Fibroblast of the conjunctiva (primary cell): Measurements from ENCODE around the gene ZNF322.
"Not testable (repeated sequence)": the region's sequence is repeated elsewhere in the genome, so short reads cannot be mapped to it uniquely, and the experiment has no call there.

Source experiments
- DNase-seq: peaks from one replicate; pipeline ENCODE4 v3.0.0-alpha.2; 2010; ENCODE audit warnings: low read depth

The ZNF322 gene, protein sequence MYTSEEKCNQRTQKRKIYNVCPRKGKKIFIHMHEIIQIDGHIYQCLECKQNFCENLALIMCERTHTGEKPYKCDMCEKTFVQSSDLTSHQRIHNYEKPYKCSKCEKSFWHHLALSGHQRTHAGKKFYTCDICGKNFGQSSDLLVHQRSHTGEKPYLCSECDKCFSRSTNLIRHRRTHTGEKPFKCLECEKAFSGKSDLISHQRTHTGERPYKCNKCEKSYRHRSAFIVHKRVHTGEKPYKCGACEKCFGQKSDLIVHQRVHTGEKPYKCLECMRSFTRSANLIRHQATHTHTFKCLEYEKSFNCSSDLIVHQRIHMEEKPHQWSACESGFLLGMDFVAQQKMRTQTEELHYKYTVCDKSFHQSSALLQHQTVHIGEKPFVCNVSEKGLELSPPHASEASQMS

DNA sequence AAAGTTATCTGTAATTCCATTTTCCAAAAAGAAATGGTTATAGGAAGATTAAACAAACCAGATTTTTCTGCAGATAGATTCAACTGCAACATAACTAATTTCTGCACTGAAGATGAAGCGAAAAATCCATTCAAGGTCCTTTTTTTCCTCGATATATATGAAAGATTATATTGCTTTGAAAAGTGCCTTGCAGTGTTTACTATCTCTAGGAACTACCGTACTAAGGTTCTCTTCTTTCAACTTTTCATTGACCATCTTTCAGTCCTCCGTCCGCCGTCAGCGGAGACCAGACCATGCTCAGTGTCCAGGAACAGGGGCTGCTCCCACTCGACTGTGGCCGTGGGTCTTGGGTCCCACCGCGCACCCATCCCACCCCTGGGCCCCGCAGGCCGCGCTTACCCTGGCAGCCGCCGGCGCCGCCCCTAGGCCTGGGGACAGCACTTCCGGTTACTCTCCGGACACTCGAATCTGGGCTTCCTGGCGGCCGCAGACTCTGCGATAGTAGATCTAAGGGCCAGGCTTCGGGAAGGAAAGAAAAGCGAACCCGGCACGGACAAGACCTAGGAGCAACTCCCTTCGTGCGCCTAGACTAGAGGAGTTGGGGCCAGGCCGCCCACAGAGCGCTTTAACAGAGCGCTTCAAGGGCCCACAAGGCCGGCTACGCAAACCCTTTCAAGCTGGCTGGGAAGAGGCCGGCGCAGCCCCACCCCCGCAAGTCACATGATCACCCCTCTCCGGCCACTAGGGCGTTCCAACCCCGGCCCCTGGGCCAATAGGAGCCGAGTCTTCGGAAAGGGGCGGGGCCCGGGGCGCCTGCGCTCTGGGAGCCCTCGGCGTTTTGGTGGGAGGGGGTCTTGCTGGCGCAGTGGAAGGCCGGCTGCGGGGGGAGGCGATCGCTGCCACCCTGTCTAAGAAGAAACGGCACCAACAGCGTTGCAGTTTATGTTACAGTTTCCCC is at the start of gene ZNF322:
ZNF322 (minus strand) TSS at position 705 of the 958 bp plus-strand sequence. CDS start 21,193 bp downstream, outside the sequence.
- DNase-seq: peak; percentile 80

DNA sequence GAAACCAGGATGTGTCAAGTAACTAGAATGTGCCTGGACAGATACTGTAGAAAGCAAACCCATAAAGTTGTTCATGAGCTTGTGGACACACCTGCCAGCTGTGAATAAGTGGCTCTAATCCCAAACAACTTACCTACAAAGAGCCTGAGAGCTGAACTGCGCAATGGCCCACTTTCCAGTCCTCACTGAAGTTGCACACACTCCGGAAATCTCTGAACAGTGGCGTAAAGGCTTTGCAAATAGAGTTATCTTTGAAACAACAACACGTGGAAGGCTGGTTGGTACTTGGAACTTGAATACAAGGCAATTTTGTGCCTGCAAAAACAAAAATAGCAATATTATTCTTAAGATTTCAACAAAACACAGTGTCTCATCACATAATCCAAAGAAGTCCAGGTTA is 46.2 kb upstream of the ZNF322 start:
- DNase-seq: not testable (repeated sequence)

DNA sequence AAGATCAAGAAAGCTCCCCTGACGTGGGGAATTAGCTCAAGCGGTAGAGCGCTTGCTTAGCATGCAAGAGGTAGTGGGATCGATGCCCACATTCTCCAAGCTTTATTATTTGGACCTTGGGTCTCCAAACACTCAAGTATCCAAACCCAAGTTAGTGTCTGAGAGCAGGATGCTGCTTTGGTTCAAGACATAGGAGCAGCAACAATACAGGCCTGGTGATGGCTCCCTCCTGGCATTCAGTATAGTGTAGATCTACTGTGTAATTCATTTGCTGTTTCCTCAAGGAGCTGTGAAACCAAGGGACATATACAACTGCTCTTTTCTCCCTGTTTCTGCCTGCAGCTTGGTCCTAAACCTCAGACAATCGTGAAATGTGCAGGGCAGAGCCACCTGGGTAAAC is 45.8 kb upstream of the ZNF322 start:
- DNase-seq: not testable (repeated sequence)

DNA sequence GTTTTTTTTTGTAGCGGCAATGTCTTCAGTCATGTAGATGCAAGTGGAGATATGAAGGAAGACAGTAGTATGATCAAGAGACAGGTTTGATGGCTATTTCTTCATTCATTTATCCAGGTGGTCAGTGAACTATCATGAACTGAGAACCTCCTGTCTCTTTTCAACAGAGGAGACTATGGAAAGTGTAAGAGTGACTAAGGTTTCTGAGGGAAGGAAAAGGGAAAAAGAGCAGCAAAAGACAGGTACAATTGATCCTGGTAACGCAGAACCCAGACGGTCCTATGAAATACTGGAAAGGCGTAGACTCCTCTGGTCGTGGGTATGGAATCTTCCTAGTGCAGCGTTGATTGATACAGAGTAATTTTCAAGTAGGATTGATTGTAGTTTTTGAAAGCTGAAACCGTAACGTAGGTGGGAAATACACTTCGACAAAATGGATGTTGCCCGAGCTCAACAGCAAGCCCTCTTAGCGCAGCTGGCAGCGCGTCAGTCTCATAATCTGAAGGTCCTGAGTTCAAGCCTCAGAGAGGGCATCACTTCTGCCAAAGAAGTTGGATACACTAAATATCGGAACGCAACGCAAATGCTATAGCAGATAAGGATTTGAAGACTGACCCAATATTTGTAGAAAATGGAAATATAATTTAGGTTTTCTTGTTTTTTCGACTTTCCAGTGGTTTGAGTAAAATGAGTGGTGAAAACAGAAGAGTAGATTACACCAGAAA is 41.6 kb upstream of the ZNF322 start:
- DNase-seq: not testable (repeated sequence)

DNA sequence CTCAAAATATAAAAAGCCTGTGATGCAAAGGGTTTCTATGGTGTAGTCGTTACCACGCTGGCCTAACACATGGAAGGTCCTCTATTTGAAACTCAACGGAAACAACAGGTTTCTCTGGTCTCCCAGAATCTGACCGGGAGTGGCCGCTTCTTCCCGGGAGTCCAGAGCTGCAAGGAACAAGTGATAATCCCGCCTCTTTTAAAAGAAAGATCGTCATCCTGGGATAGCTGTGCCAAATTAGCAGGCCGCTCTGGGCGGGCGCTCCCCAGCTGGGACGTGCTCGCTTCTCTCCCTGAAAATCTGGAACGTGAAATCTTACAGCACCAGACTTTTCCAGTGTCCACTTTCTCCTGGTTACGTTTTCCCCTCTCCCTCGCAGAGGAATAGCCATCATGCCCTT is 38.0 kb upstream of the ZNF322 start:
- not testable (repeated sequence) for DNase-seq

DNA sequence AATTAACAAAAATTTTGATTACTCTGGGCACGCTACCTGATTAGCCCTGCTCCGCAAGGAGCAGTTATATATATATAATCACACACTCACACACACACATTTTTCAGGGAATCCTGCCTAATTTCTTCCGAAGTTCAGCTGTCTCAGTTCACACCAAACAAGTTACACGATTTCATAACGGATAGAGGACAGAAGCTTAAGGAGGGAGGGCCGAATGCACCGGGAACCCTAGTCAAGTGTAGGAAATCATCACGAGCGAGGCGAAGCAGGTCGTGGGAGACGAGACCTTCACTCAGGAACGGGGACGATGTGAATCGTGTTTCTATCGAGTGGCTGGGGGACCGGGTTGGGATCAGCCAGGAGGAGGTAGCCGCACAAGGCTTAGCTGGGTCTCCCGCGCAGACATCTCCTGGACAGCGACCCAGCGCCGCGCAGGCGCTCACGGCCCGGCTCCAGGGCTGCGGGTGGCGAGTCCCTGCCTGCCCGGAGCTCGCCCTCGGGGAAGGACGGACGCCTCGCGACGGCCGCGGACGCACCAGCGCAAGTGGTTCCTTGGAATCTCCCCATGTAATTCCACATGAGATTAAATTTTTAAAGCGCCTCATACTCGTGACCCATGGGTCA is 29.9 kb upstream of the ZNF322 start:
- DNase-seq: not testable (repeated sequence)

DNA sequence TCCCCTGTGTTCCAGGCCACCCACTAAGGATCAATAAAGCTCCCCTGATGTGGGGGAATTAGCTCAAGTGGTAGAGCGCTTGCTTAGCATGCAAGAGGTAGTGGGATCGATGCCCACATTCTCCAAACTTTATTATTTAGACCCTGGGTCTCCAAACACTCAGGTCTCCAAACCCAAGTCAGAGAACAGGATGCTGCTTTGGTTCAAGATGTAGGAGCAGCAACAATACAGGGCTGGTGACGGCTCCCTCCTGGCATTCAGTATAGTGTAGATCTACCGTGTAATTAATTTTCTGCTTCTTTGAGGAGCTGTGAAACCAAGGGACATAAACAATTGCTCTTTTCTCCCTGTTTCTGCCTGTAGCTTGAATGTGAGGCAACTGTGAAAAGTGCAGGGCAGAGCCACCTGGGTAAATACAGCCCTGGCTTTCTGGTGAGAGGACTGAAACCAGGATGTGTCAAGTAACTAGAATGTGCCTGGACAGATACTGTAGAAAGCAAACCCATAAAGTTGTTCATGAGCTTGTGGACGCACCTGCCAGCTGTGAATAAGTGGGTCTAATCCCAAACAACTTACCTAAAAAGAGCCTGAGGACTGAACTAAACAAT is 23.0 kb upstream of the ZNF322 start:
- not testable (repeated sequence) for DNase-seq

DNA sequence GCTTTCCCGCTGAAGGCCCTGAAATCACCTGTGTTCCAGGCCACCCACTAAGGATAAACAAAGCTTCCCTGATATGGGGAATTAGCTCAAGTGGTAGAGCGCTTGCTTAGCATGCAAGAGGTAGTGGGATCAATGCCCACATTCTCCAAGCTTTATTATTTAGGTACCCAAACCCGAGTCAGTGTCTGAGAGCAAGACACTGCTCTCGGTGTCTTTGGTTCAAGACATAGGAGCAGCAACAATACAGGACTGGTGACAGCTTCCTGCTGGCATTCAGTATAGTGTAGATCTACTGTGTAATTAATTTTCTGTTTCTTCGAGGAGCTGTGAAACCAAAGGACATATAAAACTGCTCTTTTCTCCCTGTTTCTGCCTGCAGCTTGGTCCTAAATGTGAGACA is 13.7 kb upstream of the ZNF322 start:
- DNase-seq: not testable (repeated sequence)

DNA sequence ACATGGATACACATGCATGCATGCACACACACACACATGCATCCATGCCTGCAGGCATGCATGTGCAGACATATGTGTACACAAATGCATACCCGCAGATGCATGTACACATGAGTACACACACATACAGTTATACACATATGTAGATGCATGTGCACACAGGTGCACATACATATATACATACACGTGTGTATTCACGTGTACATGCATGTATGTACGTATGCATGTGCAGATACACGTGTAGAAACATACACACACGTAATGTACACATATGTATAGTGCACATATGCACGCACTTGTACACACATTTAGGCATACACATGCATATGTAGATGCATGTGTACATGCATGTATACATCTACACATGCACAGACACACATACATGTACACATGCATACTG is 11.0 kb upstream of the ZNF322 start:
- not testable (repeated sequence) for DNase-seq

DNA sequence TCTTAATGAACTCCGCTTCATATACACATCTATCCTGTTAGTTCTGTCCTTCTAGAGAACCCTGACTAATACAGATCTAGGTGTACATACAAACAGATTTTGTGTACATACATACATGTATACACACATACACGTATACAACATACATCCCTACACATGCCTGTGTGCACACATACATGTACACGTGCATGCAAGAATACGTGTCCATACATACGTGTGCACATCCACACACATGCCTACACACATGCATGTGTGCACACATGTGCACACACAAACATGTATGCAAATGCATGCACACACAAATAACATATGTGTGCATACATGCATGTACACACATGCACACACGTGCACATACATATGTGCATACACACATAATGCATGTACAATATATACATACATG is 10.5 kb upstream of the ZNF322 start:
- not testable (repeated sequence) for DNase-seq

DNA sequence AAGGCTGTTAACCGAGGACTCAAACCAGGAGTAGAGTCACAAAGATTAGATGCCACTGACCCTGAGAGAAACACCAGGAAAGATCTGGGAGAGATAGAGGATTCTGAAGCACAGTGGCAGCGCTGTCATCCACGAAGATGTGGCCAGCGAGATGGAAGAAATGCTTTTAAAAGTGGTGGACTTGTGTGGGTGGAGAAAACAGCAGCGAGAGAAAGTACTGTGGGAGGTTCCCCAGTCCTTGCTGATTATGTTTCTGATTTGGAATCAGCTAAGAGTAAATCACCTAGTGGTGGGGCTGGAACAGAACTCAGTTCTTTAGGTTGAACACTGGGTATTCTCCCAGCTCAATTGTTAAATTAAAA is 435 bp upstream of the ZNF322 start:
- DNase-seq: no peak

DNA sequence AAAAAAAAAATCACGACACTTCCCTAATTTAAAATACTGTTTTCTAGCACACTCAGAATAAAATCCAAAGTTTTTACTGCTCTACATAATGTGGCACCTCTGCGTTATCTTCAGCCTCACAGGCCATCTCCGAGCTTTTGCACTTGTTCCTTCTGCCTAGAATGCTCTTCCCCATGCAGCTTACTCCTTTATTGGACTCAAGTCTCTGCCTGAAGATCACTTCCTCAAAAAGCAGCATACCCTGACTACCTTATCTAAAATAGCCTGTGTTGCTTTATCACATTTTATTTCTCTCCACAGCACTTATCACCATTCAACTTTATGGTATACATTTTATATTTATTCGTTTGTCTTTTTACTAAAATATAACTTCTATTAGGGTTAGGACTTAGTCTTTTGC is 2.3 kb downstream of the ZNF322 start:
- no peak for DNase-seq

DNA sequence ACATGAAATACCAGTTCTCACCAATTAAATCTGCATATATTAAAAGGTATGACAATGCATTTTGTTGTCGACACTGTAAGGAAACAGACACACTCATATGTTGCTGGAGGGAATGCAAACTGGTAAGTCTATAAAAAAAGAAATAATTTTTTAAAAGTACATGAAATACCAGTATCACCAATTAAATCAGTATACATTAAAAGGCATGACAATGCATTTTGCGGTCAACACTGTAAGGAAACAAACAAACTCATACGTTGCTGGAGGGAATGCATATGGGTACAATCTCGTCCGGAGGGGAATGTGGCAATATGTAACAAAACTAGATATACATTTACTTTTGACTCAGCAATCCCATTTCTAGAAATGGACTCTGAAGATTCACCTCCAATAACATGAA is 6.5 kb downstream of the ZNF322 start:
- no peak for DNase-seq

DNA sequence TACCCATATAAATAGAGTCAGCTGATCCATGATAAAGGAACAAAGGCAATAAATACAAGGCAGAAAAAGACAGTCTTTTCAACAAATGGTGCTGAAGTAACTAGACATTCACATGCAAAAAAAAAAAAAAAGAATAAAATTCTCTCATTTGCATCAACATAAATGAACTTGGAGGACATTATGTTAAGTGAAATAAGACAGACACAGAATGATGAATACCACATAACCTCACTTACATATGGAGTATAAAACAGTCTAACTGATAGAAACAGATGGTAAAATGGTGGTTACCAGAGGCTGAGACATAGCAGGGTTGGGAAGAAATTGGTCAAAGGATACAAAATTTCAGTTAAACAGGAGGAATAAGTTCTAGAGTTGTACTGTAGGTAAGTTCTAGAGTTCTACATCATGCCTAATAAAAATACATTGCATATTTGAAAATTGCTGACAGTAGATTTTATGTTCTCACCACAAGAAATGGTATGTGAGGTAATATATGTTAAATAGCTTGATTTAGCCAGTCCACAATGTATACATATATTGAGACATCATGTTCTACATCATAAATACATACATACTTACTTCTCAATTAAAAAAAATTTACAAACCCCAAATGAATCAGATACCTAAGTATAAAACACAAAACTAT is 8.3 kb downstream of the ZNF322 start:
- DNase-seq: no peak

DNA sequence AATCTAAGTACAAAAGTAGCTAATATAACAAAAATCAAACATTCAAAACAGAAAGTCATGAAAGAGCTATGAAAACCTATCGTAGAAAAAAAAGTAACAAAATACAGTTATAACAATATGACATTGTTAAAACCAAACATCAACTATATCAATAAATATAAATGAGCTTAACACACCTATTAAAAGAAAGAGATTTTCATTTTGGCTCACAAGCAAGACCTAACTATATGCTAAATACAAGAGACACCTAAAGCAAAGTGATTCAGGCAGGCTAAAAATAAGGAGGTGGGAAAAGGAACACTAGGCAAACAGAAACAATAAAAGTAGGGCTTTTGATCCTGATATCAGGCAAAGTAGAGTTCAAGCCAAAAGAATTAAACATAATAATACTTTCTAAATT is 13.5 kb downstream of the ZNF322 start:
- no peak for DNase-seq

DNA sequence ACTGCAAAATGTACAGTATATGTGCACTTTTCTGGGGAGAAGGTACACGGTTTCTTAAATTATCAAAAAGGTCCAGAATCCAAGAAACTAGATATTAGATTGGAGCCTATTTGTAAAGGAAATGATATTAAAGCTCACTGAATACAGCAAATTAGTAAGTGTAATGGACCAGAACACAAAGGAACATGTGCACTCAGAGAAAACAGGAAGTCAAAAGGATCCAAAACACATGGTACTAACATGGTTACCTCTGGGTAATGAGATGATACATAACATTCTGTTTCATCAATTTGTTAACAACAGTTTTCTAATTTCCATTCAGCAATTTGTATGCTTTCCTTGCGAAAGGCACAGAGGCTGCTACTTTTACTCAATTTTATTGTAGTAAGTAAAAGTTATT is 18.7 kb downstream of the ZNF322 start:
- DNase-seq: no peak

DNA sequence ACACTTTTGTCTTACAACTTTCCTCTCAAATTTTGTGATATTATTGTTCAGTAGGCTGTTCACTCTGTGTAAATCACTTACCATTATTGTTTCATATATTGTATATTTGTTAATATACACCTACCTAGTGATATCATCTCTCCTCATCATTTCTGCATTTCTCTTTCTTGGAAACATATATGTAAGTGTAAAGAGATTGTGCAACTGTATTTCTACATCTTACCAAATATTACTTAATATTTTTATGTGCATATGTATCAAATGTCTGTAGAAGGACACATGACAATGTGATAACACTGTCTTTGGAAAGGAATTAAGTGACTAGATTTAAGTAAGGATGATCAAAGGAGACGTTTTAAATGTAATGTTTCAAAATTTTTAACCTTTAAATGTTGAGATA is 30.2 kb downstream of the ZNF322 start:
- no peak for DNase-seq

DNA sequence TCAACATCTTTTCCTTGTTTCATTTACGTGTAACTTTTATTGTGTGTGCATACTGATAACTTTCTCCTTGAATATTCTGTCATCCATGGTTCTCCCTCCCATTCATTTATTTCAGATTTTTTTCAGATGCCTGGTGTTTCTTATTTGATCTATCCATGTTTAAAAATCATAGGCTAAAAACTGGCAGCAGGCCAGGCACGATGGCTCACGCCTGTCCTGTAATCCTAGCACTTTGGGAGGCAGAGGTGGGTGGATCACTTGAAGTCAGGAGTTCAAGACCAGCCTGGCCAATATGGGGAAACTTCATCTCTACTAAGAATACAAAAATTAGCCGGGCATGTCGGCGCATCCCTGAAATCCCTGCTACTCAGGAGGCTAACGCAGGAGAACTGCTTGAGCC is 31.7 kb downstream of the ZNF322 start:
- no peak for DNase-seq

DNA sequence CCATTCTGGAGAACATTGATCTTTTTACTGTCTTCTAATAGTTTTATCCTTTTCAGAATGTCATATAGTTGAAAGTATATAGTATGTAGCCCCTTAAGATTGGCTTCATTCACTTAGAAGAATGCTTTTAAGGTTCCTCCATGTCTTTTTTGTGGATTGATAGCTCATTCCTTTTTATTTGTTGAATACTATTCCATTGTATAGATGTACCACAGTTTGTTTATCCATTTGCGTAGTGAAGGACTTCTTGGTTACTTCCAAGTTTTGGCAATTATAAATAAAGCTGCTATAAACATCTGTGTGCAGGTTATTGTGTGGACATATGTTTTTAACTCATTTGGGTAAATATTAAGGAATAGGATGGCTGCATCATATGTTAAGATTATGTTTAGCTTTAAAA is 35.0 kb downstream of the ZNF322 start:
- no peak for DNase-seq

DNA sequence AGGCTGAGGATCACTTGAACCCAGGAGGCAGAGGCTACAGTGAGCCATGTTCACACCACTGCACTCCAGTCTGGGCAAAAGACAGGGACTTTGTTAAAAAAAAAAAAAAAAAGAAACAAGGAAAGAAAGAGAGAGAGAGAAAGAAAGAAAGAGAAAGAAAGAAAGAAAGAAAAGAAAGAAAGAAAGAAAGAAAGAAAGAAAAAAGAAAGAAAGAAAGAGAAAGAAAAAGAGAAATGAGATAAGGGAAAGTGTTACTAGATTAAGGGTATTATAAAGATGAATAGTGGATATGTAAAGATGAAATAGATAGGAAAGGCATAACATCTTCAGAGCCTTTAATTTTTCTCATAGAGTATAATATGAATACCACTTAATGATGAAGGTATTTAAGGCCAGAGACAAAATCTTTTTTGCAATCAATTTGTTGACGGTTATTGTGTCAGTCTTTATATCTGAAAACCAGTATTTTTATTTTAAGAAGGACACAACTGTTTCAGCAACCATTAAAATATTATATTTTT is 36.1 kb downstream of the ZNF322 start:
- DNase-seq: no peak
